ENCODE results near the gene LOX.
"Not testable (repeated sequence)": the region's sequence is repeated elsewhere in the genome, so short reads cannot be mapped to it uniquely, and the experiment has no call there.

The LOX gene

GRCh38 chr5:122099060-122099790 lies 21.2 kb upstream of the LOX start:
- no peak for DNase-seq (ENCODE audit: low read depth)

- no peak for DNase-seq (ENCODE audit: low read depth)
Observed at GRCh38 chr5:122097391-122097790, 19.3 kb upstream of the LOX start.

GRCh38 chr5:122095158-122095557 lies 17.1 kb upstream of the LOX start:
- DNase-seq (ENCODE audit: low read depth) = no peak

GRCh38 chr5:122094251-122094650 lies 16.2 kb upstream of the LOX start:
- DNase-seq (ENCODE audit: low read depth) = not testable (repeated sequence)

- DNase-seq (ENCODE audit: low read depth) = no peak
Observed at GRCh38 chr5:122093415-122094180, 15.5 kb upstream of the LOX start.

- no peak for DNase-seq (ENCODE audit: low read depth)
Observed at GRCh38 chr5:122091936-122092600, 14.0 kb upstream of the LOX start.

- DNase-seq (ENCODE audit: low read depth) = no peak
Observed at GRCh38 chr5:122089096-122090013, 11.3 kb upstream of the LOX start.

- DNase-seq (ENCODE audit: low read depth) = no peak
Observed at GRCh38 chr5:122085041-122085440, 7.0 kb upstream of the LOX start.

GRCh38 chr5:122083535-122083934 lies 5.5 kb upstream of the LOX start:
- DNase-seq (ENCODE audit: low read depth) = no peak

GRCh38 chr5:122081541-122081940 lies 3.5 kb upstream of the LOX start:
- no peak for DNase-seq (ENCODE audit: low read depth)

GRCh38 chr5:122077366-122078115 lies 518 bp downstream of the LOX start:
- DNase-seq (ENCODE audit: low read depth) = no peak

- no peak for DNase-seq (ENCODE audit: low read depth)
Observed at GRCh38 chr5:122076669-122077365, 1.2 kb downstream of the LOX start.

- no peak for DNase-seq (ENCODE audit: low read depth)
Observed at GRCh38 chr5:122076050-122076461, 2.0 kb downstream of the LOX start.

GRCh38 chr5:122073864-122074263 lies 4.2 kb downstream of the LOX start:
- DNase-seq (ENCODE audit: low read depth) = no peak

GRCh38 chr5:122073018-122073417 lies 5.0 kb downstream of the LOX start:
- DNase-seq (ENCODE audit: low read depth) = no peak

GRCh38 chr5:122067390-122067789 lies 10.7 kb downstream of the LOX start:
- DNase-seq (ENCODE audit: low read depth) = no peak

- no peak for DNase-seq (ENCODE audit: low read depth)
Observed at GRCh38 chr5:122064992-122065391, 13.1 kb downstream of the LOX start.

- DNase-seq (ENCODE audit: low read depth) = no peak
Observed at GRCh38 chr5:122063836-122064235, 14.2 kb downstream of the LOX start.

- DNase-seq (ENCODE audit: low read depth) = no peak
Observed at GRCh38 chr5:122062205-122062604, 15.9 kb downstream of the LOX start.

- no peak for DNase-seq (ENCODE audit: low read depth)
Observed at GRCh38 chr5:122056913-122057312, 21.1 kb downstream of the LOX start.

- no peak for DNase-seq (ENCODE audit: low read depth)
Observed at GRCh38 chr5:122054266-122054665, 23.8 kb downstream of the LOX start.
